Neural progenitor cell (in vitro differentiated cells): ENCODE measurements around the gene SLC25A29. TPM values are rescaled to one million over a fixed set of nuclear protein-coding genes. Genes with fewer than 3 reads are reported as not detected.
"Not testable (repeated sequence)": the region's sequence is repeated elsewhere in the genome, so short reads cannot be mapped to it uniquely, and the experiment has no call there.

ENCODE experiments used
- DNase-seq: peaks from one replicate; pipeline ENCODE4 v3.0.0-alpha.2; 2016; ENCODE audit warnings: low spot score
- H2AFZ ChIP-seq: fragments of 200-600 bp; sonication (generic); replicated peaks from 2 replicates; pipeline ENCODE4 v1.6.1; 2016; ENCODE audit warnings: antibody characterized with exemption
- H3F3A ChIP-seq: fragments of 200-600 bp; sonication (generic); 2 replicates; pipeline ENCODE4 v1.6.1; 2016; ENCODE audit warnings: antibody characterized with exemption, low read depth
- H3K27ac ChIP-seq: fragments of 200-600 bp; sonication (generic); 2 replicates; pipeline ENCODE4 v1.5.1; 2016; ENCODE audit warnings: mild to moderate bottlenecking
- H3K27me3 ChIP-seq: fragments of 200-600 bp; sonication (generic); 2 replicates; pipeline ENCODE4 v1.6.1; 2016; ENCODE audit warnings: mild to moderate bottlenecking, moderate library complexity
- H3K36me3 ChIP-seq: fragments of 200-600 bp; sonication (generic); 2 replicates; pipeline ENCODE4 v1.5.1; 2016
- H3K4me1 ChIP-seq: fragments of 200-600 bp; sonication (generic); 2 replicates; pipeline ENCODE4 v1.6.1; 2016; ENCODE audit warnings: mixed run types
- H3K4me2 ChIP-seq: fragments of 200-600 bp; sonication (generic); 2 replicates; pipeline ENCODE4 v1.6.1; 2016
- H3K4me3 ChIP-seq: fragments of 200-600 bp; sonication (generic); 2 replicates; pipeline ENCODE4 v1.5.1; 2016
- H3K79me2 ChIP-seq: fragments of 200-600 bp; sonication (generic); 2 replicates; pipeline ENCODE4 v1.6.1; 2016; ENCODE audit warnings: low read depth
- H3K9ac ChIP-seq: fragments of 200-600 bp; sonication (generic); 2 replicates; pipeline ENCODE4 v1.6.1; 2016
- H3K9me3 ChIP-seq: fragments of 200-600 bp; sonication (generic); 2 replicates; pipeline ENCODE4 v1.5.1; 2016; ENCODE audit warnings: low read depth
- H4K20me1 ChIP-seq: fragments of 200-600 bp; sonication (generic); 2 replicates; pipeline ENCODE4 v1.6.1; 2016; ENCODE audit warnings: low read depth
- H3K27ac Mint-ChIP-seq: 3 replicates; pipeline ENCODE4 v1.8.0; 2021; ENCODE audit warnings: mixed read lengths
- H3K27me3 Mint-ChIP-seq: 2 replicates; pipeline ENCODE4 v1.8.0; 2022; ENCODE audit warnings: low read depth, mild to moderate bottlenecking, inconsistent platforms, moderate library complexity, mixed read lengths; ENCODE audit not compliant: insufficient read depth
- H3K36me3 Mint-ChIP-seq: 3 replicates; pipeline ENCODE4 v1.8.0; 2021; ENCODE audit warnings: mixed read lengths
- H3K4me1 Mint-ChIP-seq: 3 replicates; pipeline ENCODE4 v1.8.0; 2021; ENCODE audit warnings: mixed read lengths
- H3K4me3 Mint-ChIP-seq: 3 replicates; pipeline ENCODE4 v1.8.0; 2021; ENCODE audit warnings: mild to moderate bottlenecking, moderate library complexity, mixed read lengths
- H3K9me3 Mint-ChIP-seq: 3 replicates; pipeline ENCODE4 v1.8.0; 2020; ENCODE audit warnings: mixed read lengths
- CTCF ChIP-seq: fragments of 200-600 bp; sonication (generic); IDR thresholded peaks from 2 replicates; pipeline ENCODE4 v1.5.1; 2017; ENCODE audit warnings: antibody characterized with exemption, mild to moderate bottlenecking
- EZH2 ChIP-seq: fragments of 200-600 bp; sonication (generic); IDR thresholded peaks from 2 replicates; pipeline ENCODE4 v1.6.1; 2017; ENCODE audit warnings: antibody characterized with exemption, mild to moderate bottlenecking, moderate library complexity
- EZH2phosphoT487 ChIP-seq: fragments of 200-600 bp; sonication (generic); IDR thresholded peaks from 2 replicates; pipeline ENCODE4 v1.6.1; 2017; ENCODE audit warnings: antibody characterized with exemption
- total RNA-seq: library from RNA; depleted of rRNA; stranded (reverse); fragments of >200 nt; gene quantifications from 2 replicates; pipeline ENCODE4 v1.2.3, GENCODE V29; 2015; ENCODE audit warnings: low replicate concordance

Gene SLC25A29
- total RNA-seq, 1 donor from 2014 or later, result 103 TPM

- peaks cover 5% of the 10 kb centered on the region for H3K79me2 ChIP-seq
- no peak overlapping the region for H3K27ac ChIP-seq
- Mint-ChIP-seq H3K27ac (no peak overlapping the region), H3K36me3 (peaks cover 7% of the 10 kb centered on the region), H3K4me1 (peaks cover 15% of the 10 kb centered on the region), H3K9me3 (no peaks in the 10 kb centered on the region), H3K4me3 (peak overlapping the region; percentile 83), H3K27me3 (peaks cover 10% of the 10 kb centered on the region)
- TF ChIP-seq EZH2phosphoT487 (no peak), CTCF (peak; percentile 66)
- peak overlapping the region; percentile 91 for H3K4me2 ChIP-seq
- no peaks in the 10 kb centered on the region for H3K36me3 ChIP-seq
- DNase-seq, result peak; percentile 86
- H3K9me3 ChIP-seq, result no peaks in the 10 kb centered on the region
- peak overlapping the region; percentile 96 for H2AFZ ChIP-seq
- no peaks in the 10 kb centered on the region for H3K27me3 ChIP-seq
- H4K20me1 ChIP-seq, result peaks cover 71% of the 10 kb centered on the region
- H3F3A ChIP-seq, result peaks cover 59% of the 10 kb centered on the region
- H3K9ac ChIP-seq, result peak overlapping the region; percentile 63
- H3K4me1 ChIP-seq, result peaks cover 6% of the 10 kb centered on the region
- peak overlapping the region; percentile 79 for H3K4me3 ChIP-seq
Measured at GRCh38 chr14:100285021-100285912, 21.0 kb downstream of the SLC25A29 start.

GRCh38 chr14:100283984-100284881 is 22.0 kb downstream of the SLC25A29 start:
- H3K4me1 ChIP-seq, result peaks cover 6% of the 10 kb centered on the region
- Mint-ChIP-seq H3K4me3 (peak overlapping the region; percentile 76), H3K27me3 (peaks cover 9% of the 10 kb centered on the region), H3K27ac (no peak overlapping the region), H3K4me1 (peaks cover 15% of the 10 kb centered on the region), H3K9me3 (no peaks in the 10 kb centered on the region), H3K36me3 (peaks cover 7% of the 10 kb centered on the region)
- H3K9me3 ChIP-seq, result no peaks in the 10 kb centered on the region
- no peak overlapping the region for H3K9ac ChIP-seq
- no peaks in the 10 kb centered on the region for H3K27me3 ChIP-seq
- no peak for DNase-seq
- H2AFZ ChIP-seq, result no peak overlapping the region
- TF ChIP-seq CTCF (no peak), EZH2 (no peak), EZH2phosphoT487 (no peak)
- H4K20me1 ChIP-seq, result peaks cover 74% of the 10 kb centered on the region
- peaks cover 15% of the 10 kb centered on the region for H3K79me2 ChIP-seq
- peaks cover 55% of the 10 kb centered on the region for H3F3A ChIP-seq
- H3K4me2 ChIP-seq, result peak overlapping the region; percentile 91
- no peaks in the 10 kb centered on the region for H3K36me3 ChIP-seq
- H3K4me3 ChIP-seq, result peak overlapping the region; percentile 79
- H3K27ac ChIP-seq, result peak overlapping the region; percentile 37

- peaks cover 23% of the 10 kb centered on the region for H3K79me2 ChIP-seq
- H3K27ac Mint-ChIP-seq, H3K4me1 Mint-ChIP-seq, DNase-seq, H3K9ac ChIP-seq, H3K27ac ChIP-seq, H3K4me3 Mint-ChIP-seq, H3K4me2 ChIP-seq, H3K36me3 ChIP-seq, H3K27me3 Mint-ChIP-seq, H3K27me3 ChIP-seq, H3K9me3 Mint-ChIP-seq, H2AFZ ChIP-seq, H3K4me3 ChIP-seq, H3K4me1 ChIP-seq, H3K9me3 ChIP-seq: not testable (repeated sequence)
- H4K20me1 ChIP-seq, result peaks cover 77% of the 10 kb centered on the region
- H3F3A ChIP-seq, result peaks cover 52% of the 10 kb centered on the region
- peaks cover 11% of the 10 kb centered on the region for H3K36me3 Mint-ChIP-seq
Measured at GRCh38 chr14:100283436-100283835, 22.8 kb downstream of the SLC25A29 start.
